Activated T-helper 17 cell treated with anti-CD3 and anti-CD28 coated beads, Interleukin-2, amount 50 U/mL, for 72 hours (primary cell): ENCODE results near the gene APMAP. TPM values are rescaled to one million over a fixed set of nuclear protein-coding genes. Genes with fewer than 3 reads are reported as not detected.

Experiments
- ATAC-seq: fragments of 150-1000 bp; cut with Tn5 transposase; replicated peaks from 2 replicates; pipeline ENCODE4 v1.10.0; 2021; ENCODE audit warnings: mild to moderate bottlenecking, moderate library complexity
- H3K27ac Mint-ChIP-seq: one replicate; pipeline ENCODE4 v1.8.0; 2022; ENCODE audit warnings: mixed read lengths
- H3K27me3 Mint-ChIP-seq: one replicate; pipeline ENCODE4 v1.8.0; 2022; ENCODE audit warnings: mixed read lengths
- H3K36me3 Mint-ChIP-seq: one replicate; pipeline ENCODE4 v1.8.0; 2022; ENCODE audit warnings: low read depth, mild to moderate bottlenecking, mixed read lengths
- H3K4me1 Mint-ChIP-seq: one replicate; pipeline ENCODE4 v1.8.0; 2022; ENCODE audit warnings: mixed read lengths
- H3K4me3 Mint-ChIP-seq: one replicate; pipeline ENCODE4 v1.8.0; 2022; ENCODE audit warnings: mild to moderate bottlenecking, mixed read lengths
- H3K9me3 Mint-ChIP-seq: one replicate; pipeline ENCODE4 v1.8.0; 2022; ENCODE audit warnings: mixed read lengths
- total RNA-seq, 2 donors: library from RNA; stranded (reverse); gene quantifications; one replicate each; pipeline ENCODE4 v1.2.3, GENCODE V29; 2022

The APMAP gene
- total RNA-seq, 2 donors from 2014 or later = 30.7 to 49.4 TPM

GRCh38 chr20:24991897-24992486 is 559 bp downstream of the APMAP start:
- ATAC-seq = peak; percentile 22
- Mint-ChIP-seq H3K9me3 (no peaks in the 10 kb centered on the region), H3K27ac (peak overlapping the region; percentile 95), H3K4me3 (peak overlapping the region; percentile 98), H3K27me3 (no peaks in the 10 kb centered on the region), H3K36me3 (peaks cover 10% of the 10 kb centered on the region), H3K4me1 (peaks cover 49% of the 10 kb centered on the region)

DNA sequence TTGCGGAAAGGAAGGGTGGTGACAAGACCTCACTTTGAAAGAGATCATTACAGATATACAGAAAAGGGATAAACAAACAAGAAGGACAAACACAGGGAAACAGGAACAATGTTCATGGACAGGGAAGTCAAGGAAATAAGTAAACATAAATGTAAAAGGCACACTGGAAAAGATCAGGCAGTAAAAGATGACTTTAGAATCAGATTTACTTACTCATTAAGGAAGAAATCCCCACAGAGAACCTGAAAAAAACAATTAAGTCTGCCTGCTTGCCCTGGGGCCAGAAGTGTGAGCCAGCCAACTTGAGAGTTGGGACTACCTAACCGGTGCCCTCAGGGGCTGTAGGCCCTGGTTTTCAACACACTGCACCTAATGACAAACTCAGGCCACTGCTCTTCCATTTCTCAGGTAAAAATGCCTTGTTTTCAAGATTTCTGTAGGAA is 1.7 kb downstream of the APMAP start:
- no peaks in the 10 kb centered on the region for H3K9me3 Mint-ChIP-seq
- ATAC-seq = no peak
- peaks cover 58% of the 10 kb centered on the region for H3K4me1 Mint-ChIP-seq
- H3K27ac Mint-ChIP-seq = no peak overlapping the region
- H3K4me3 Mint-ChIP-seq = peak overlapping the region; percentile 98
- H3K27me3 Mint-ChIP-seq = no peaks in the 10 kb centered on the region
- H3K36me3 Mint-ChIP-seq = peaks cover 10% of the 10 kb centered on the region

GRCh38 chr20:24989162-24989561 is 3.4 kb downstream of the APMAP start:
- Mint-ChIP-seq H3K27me3 (no peaks in the 10 kb centered on the region), H3K4me1 (peaks cover 60% of the 10 kb centered on the region), H3K36me3 (peaks cover 18% of the 10 kb centered on the region), H3K27ac (no peak overlapping the region), H3K4me3 (no peak overlapping the region), H3K9me3 (no peaks in the 10 kb centered on the region)
- ATAC-seq = no peak

DNA sequence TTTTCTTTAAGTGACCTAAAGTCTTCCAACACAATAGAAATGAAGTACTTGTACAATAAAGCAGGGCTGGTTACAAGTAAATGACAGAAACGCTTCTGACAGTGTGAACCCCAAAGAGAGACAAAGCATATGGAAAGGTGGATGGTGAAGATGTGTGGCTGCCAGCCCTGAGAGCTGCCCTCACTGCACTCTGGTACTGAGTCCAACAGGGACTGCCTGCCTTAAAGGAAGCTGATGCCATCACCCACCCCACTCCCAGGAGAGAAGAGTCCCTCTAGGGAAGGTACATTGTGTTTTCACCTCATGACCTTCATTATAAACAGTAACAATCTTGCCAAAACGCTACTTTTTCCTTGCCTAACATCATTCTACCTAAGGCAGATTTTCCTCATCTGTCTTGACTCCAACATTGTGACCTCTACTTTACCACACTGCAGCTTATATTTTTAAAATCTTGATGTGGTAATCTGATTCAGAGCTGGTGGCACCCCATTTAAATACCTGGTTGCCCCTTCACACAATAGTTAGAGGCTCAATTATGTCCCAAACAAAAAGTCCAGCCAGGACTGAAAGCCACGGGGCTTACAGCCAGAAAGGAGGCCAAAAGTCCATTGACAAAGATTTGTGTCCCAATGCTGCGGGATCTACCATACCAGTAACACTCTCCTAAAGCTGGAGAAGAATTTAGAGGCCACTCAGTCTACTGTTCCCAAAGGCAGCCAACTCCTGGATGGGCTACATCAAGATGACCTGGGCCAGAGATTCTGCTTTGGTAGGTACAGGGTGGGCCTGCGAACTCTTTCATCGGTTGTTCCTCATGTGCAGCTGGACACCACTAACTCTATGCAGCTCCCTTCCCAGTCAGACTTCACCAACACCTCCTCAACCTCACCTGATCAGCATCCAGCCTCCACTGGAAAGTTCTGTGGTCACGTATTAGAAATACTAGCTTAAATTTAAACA is 4.4 kb downstream of the APMAP start:
- Mint-ChIP-seq H3K27me3 (no peaks in the 10 kb centered on the region), H3K27ac (no peak overlapping the region), H3K4me3 (peak overlapping the region; percentile 21), H3K36me3 (peaks cover 28% of the 10 kb centered on the region), H3K9me3 (no peaks in the 10 kb centered on the region), H3K4me1 (peaks cover 51% of the 10 kb centered on the region)
- no peak for ATAC-seq

- peak overlapping the region; percentile 18 for H3K27ac Mint-ChIP-seq
- H3K36me3 Mint-ChIP-seq = peaks cover 32% of the 10 kb centered on the region
- peaks cover 55% of the 10 kb centered on the region for H3K4me1 Mint-ChIP-seq
- H3K4me3 Mint-ChIP-seq = peak overlapping the region; percentile 21
- H3K9me3 Mint-ChIP-seq = no peaks in the 10 kb centered on the region
- peak; percentile 85 for ATAC-seq
- H3K27me3 Mint-ChIP-seq = no peaks in the 10 kb centered on the region
Measured at GRCh38 chr20:24987244-24987643, 5.3 kb downstream of the APMAP start.

DNA sequence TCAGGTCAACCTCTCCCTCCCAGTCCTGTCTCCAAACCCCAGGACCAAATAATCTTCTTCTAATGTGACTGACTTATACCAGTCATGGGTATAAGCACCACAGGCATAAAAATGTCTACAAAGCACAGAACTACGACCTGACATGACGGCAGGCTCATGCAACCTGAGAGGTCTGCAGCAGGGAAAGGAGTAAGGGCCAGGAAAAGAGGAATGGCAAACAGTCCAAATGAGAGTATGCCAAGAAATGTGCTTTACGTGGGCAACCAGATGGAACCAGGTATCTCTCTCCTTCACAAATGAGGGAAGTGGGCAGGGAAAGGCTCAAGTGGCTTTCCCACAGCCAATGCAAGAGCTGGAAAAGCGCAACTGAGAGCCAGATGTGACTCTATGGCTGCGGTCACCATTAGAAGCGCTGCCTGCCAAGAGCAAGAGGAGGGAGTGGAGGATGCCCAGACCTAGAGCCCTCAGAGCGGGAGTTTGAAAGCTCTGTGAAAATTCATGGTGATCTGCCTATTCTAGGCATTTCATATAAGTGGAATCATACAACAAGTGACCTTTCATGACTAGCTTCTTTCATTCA is 6.0 kb downstream of the APMAP start:
- no peaks in the 10 kb centered on the region for H3K9me3 Mint-ChIP-seq
- peak overlapping the region; percentile 26 for H3K27ac Mint-ChIP-seq
- ATAC-seq = no peak
- peaks cover 39% of the 10 kb centered on the region for H3K36me3 Mint-ChIP-seq
- no peaks in the 10 kb centered on the region for H3K27me3 Mint-ChIP-seq
- H3K4me1 Mint-ChIP-seq = peaks cover 55% of the 10 kb centered on the region
- no peak overlapping the region for H3K4me3 Mint-ChIP-seq

DNA sequence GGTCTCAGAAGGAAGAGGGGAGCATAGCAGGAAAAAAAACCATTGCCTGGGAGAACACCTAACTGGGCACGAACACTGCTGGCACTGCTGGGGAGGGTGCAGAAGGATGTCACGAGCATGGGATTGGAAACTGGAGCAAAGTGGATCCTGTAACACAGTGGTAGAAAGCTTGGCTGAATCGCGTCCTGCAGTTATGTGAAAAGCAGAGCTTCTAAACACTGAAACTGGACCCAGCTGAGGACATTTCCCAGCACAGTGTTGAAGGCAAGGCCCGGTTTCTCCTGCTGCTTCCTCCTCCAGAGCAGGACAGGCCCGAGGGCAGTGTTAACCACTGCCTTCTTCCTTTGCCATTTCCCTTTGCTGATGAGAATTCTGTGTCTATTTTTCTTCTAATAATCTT is 6.7 kb downstream of the APMAP start:
- Mint-ChIP-seq H3K9me3 (no peaks in the 10 kb centered on the region), H3K4me3 (no peak overlapping the region), H3K4me1 (peaks cover 48% of the 10 kb centered on the region), H3K27me3 (no peaks in the 10 kb centered on the region), H3K27ac (peak overlapping the region; percentile 26), H3K36me3 (peaks cover 46% of the 10 kb centered on the region)
- no peak for ATAC-seq

DNA sequence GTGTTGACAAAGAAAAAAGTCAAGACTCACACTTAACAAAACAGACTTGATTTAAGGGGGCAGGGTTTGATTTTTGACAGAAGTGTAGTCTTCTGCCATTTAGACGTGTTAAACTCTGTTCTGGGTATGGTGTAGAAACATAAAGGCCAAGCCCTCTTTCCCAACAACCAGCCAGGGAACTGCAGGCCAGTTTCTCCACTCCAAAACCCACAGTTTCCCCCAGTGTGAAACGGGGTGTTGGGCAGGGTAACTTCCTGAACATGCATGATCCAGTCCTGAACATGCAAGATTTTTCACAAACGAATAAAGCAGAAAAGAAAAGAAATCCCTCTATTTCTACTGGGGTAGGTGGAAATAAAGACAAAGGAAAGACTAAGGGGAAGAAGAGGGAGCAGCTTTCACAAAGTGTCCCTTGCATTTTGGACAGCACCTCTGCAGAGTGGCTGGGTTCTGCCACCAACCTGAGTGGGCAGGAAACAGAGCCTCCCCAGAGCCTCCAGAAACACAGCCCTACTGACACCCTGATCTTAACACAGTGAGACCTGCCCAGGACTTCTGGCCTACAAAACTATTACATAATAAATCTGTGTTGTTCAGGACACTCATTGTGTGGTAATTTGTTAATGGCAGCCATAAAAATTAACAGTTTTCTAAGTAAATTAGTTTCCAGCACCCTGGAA is 7.5 kb downstream of the APMAP start:
- ATAC-seq = no peak
- Mint-ChIP-seq H3K9me3 (peaks cover under 1% of the 10 kb centered on the region), H3K27ac (peak overlapping the region; percentile 26), H3K27me3 (no peaks in the 10 kb centered on the region), H3K4me3 (no peak overlapping the region), H3K4me1 (peaks cover 41% of the 10 kb centered on the region), H3K36me3 (peaks cover 52% of the 10 kb centered on the region)

- Mint-ChIP-seq H3K4me3 (no peak overlapping the region), H3K27me3 (no peaks in the 10 kb centered on the region), H3K4me1 (peaks cover 46% of the 10 kb centered on the region), H3K36me3 (peaks cover 60% of the 10 kb centered on the region), H3K27ac (no peak overlapping the region), H3K9me3 (peaks cover 4% of the 10 kb centered on the region)
- no peak for ATAC-seq
Measured at GRCh38 chr20:24983896-24984295, 8.7 kb downstream of the APMAP start.

DNA sequence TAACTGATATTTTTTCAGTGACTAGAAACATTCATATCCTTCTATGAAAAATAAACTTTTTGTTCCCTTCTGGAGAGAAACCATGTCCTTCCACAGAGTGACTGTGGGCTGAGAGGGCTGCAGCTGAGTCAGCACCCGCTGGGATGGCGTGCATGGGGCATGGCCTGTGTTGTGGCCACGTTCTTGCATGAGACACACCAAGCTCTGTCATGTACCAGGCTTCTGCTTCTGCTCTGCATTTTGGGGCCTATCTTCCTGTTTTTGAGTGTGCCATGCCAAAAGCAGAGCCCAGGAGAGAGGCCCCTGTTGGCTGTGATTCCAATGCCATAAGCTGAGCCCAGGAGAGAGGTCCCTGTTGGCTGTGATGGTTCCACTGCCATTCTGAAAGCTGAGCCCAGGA is 10.8 kb downstream of the APMAP start:
- H3K4me3 Mint-ChIP-seq = no peak overlapping the region
- H3K36me3 Mint-ChIP-seq = peaks cover 81% of the 10 kb centered on the region
- peaks cover 6% of the 10 kb centered on the region for H3K9me3 Mint-ChIP-seq
- peaks cover 27% of the 10 kb centered on the region for H3K4me1 Mint-ChIP-seq
- no peak for ATAC-seq
- no peak overlapping the region for H3K27ac Mint-ChIP-seq
- H3K27me3 Mint-ChIP-seq = no peaks in the 10 kb centered on the region

- H3K4me1 Mint-ChIP-seq = peaks cover 23% of the 10 kb centered on the region
- ATAC-seq = no peak
- H3K27me3 Mint-ChIP-seq = no peaks in the 10 kb centered on the region
- no peak overlapping the region for H3K27ac Mint-ChIP-seq
- H3K9me3 Mint-ChIP-seq = peaks cover 7% of the 10 kb centered on the region
- peaks cover 86% of the 10 kb centered on the region for H3K36me3 Mint-ChIP-seq
- no peak overlapping the region for H3K4me3 Mint-ChIP-seq
Measured at GRCh38 chr20:24981282-24981681, 11.3 kb downstream of the APMAP start.

DNA sequence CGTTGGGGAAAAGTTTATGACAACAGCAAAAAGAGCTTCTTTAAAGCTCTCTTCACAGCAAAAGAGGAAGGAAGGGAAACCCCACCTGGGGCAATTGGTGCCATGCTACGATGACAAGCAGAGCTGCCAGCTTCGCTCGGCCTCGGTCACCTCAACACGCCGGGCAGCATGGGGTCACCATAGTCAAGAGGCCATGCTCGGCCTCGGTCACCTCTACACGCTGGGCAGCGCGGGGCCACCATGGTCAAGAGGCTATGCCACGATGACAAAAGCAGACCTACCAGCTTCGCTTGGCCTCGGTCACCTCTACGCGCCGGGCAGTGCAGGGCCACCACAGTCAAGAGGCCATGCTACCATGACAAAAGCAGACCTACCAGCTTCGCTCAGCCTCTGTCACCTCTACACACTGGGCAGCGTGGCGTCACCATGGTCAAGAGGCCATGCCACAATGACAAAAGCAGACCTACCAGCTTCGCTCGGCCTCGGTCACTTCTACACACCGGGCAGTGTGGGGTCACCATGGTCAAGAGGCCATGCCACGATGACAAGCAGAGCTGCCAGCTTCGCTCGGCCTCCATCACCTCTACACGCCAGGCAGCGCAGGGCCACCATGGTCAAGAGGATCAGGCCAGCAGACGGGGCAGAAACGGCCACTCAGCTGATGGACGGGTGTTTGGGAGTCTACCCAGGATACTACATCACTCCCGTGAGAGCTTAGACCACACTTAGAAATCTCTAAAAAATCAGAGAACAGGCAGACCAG is 12.1 kb downstream of the APMAP start:
- Mint-ChIP-seq H3K9me3 (peaks cover 7% of the 10 kb centered on the region), H3K27me3 (no peaks in the 10 kb centered on the region), H3K36me3 (peaks cover 94% of the 10 kb centered on the region), H3K27ac (peak overlapping the region; percentile 56), H3K4me3 (no peak overlapping the region), H3K4me1 (peaks cover 16% of the 10 kb centered on the region)
- ATAC-seq = no peak

- H3K4me1 Mint-ChIP-seq = peaks cover 16% of the 10 kb centered on the region
- peak overlapping the region; percentile 56 for H3K27ac Mint-ChIP-seq
- H3K27me3 Mint-ChIP-seq = no peaks in the 10 kb centered on the region
- no peak for ATAC-seq
- H3K36me3 Mint-ChIP-seq = peaks cover 93% of the 10 kb centered on the region
- H3K9me3 Mint-ChIP-seq = peaks cover 7% of the 10 kb centered on the region
- H3K4me3 Mint-ChIP-seq = no peak overlapping the region
Measured at GRCh38 chr20:24979036-24979960, 13.3 kb downstream of the APMAP start.
